BLaER1 treated with 17β-estradiol and CSF1 and Interleukin-3, amounts not matched to agents 10 nM and 100 nM (cell line): ENCODE measurements around the gene PITPNM3.
A peak's percentile ranks its signal among the peaks of the same experiment; 100 is the strongest.
"Not testable (repeated sequence)": the region's sequence is repeated elsewhere in the genome, so short reads cannot be mapped to it uniquely, and the experiment has no call there.

Experiments used
- H3K27ac ChIP-seq, 11 experiments: shearing (Covaris generic); formaldehyde crosslinking; 2 replicates each; pipeline ENCODE4 v1.8.1; 2022
- H3K27me3 ChIP-seq, 11 experiments: shearing (Covaris generic); formaldehyde crosslinking; 2 replicates each; pipeline ENCODE4 v1.8.1; 2022
- H3K36me3 ChIP-seq, 11 experiments: shearing (Covaris generic); formaldehyde crosslinking; 2 replicates each; pipeline ENCODE4 v1.8.1; 2022
- H3K4me1 ChIP-seq, 10 experiments: shearing (Covaris generic); formaldehyde crosslinking; 2 replicates each; pipeline ENCODE4 v1.8.1; 2022
- H3K4me2 ChIP-seq, 11 experiments: shearing (Covaris generic); formaldehyde crosslinking; 2 replicates each; pipeline ENCODE4 v1.8.1; 2022
- H3K4me3 ChIP-seq, 10 experiments: shearing (Covaris generic); formaldehyde crosslinking; 2 replicates each; pipeline ENCODE4 v1.8.1; 2022
- H3K9ac ChIP-seq, 11 experiments: shearing (Covaris generic); formaldehyde crosslinking; 2 replicates each; pipeline ENCODE4 v1.8.1; 2022
- H3K9me3 ChIP-seq, 11 experiments: shearing (Covaris generic); formaldehyde crosslinking; replicated peaks in 1 of 11; 2 replicates each; pipeline ENCODE4 v1.8.1; 2022
- H4K20me1 ChIP-seq, 11 experiments: shearing (Covaris generic); formaldehyde crosslinking; 2 replicates each; pipeline ENCODE4 v1.8.1; 2022
- Cebpa-rat ChIP-seq, 11 experiments: shearing (Covaris generic); IDR thresholded peaks; 2 replicates each; pipeline ENCODE4 v1.8.1; 2022

PITPNM3 gene

GRCh38 chr17:6491071-6491700 is 65.2 kb downstream of the PITPNM3 start:
- no peak for TF ChIP-seq Cebpa-rat (IDR thresholded peaks at IDR 0.05)
- Histone ChIP-seq H3K27ac (no peak overlapping the region), H3K4me2 (peak overlapping the region in 7 of 11 experiments; percentile 20 to 53 (median 46); a peak in 11 of 22 replicates)

GRCh38 chr17:6489016-6489550 is 67.3 kb downstream of the PITPNM3 start:
- no peak overlapping the region for H3K27ac ChIP-seq
- no peak overlapping the region for H3K4me3 ChIP-seq
- peak overlapping the region in 6 of 11 experiments; percentile 4 to 48 (median 18); a peak in 7 of 22 replicates for H3K4me2 ChIP-seq
- no peaks in the 10 kb centered on the region; a peak in 1 of 22 replicates for H4K20me1 ChIP-seq
- no peaks in the 10 kb centered on the region for H3K36me3 ChIP-seq
- TF ChIP-seq Cebpa-rat (IDR thresholded peaks at IDR 0.05) = no peak
- no peaks in the 10 kb centered on the region; a peak in 1 of 22 replicates for H3K27me3 ChIP-seq
- H3K9ac ChIP-seq = no peak overlapping the region
- no peaks in the 10 kb centered on the region for H3K9me3 ChIP-seq
- peaks cover 0 to 41% (median 33%) of the 10 kb centered on the region in 10 experiments; a peak in 15 of 20 replicates for H3K4me1 ChIP-seq

More at GRCh38 chr17:6491071-6491700, 65.2 kb downstream of the PITPNM3 start:
- Histone ChIP-seq H4K20me1 (peaks cover 0 to 11% (median 0%) of the 10 kb centered on the region in 11 experiments; a peak in 4 of 22 replicates), H3K4me1 (peaks cover 8 to 60% (median 49%) of the 10 kb centered on the region in 10 experiments), H3K36me3 (no peaks in the 10 kb centered on the region), H3K9ac (no peak overlapping the region), H3K9me3 (no peaks in the 10 kb centered on the region), H3K27me3 (peaks cover 0 to 13% (median 0%) of the 10 kb centered on the region in 11 experiments; a peak in 2 of 22 replicates), H3K4me3 (no peak overlapping the region)

GRCh38 chr17:6488008-6488539 is 68.3 kb downstream of the PITPNM3 start:
- H3K9ac ChIP-seq = no peak overlapping the region
- no peaks in the 10 kb centered on the region; a peak in 1 of 22 replicates for H3K27me3 ChIP-seq
- H3K9me3 ChIP-seq = no peaks in the 10 kb centered on the region

GRCh38 chr17:6487251-6488007 is 68.9 kb downstream of the PITPNM3 start:
- no peaks in the 10 kb centered on the region for H3K36me3 ChIP-seq
- no peaks in the 10 kb centered on the region; a peak in 1 of 22 replicates for H3K27me3 ChIP-seq
- H3K4me2 ChIP-seq = peak overlapping the region in 6 of 11 experiments; percentile 2 to 48 (median 20); a peak in 5 of 22 replicates
- no peaks in the 10 kb centered on the region for H3K9me3 ChIP-seq
- no peak for TF ChIP-seq Cebpa-rat (IDR thresholded peaks at IDR 0.05)
- peaks cover 0 to 41% (median 33%) of the 10 kb centered on the region in 10 experiments; a peak in 15 of 20 replicates for H3K4me1 ChIP-seq
- H3K27ac ChIP-seq = no peak overlapping the region
- no peak overlapping the region for H3K9ac ChIP-seq
- H4K20me1 ChIP-seq = peaks cover 0 to under 1% (median 0%) of the 10 kb centered on the region in 11 experiments; a peak in 1 of 22 replicates
- no peak overlapping the region for H3K4me3 ChIP-seq

More at GRCh38 chr17:6488008-6488539, 68.3 kb downstream of the PITPNM3 start:
- H3K4me2 ChIP-seq = peak overlapping the region in 6 of 11 experiments; percentile 2 to 48 (median 20); a peak in 8 of 22 replicates
- TF ChIP-seq Cebpa-rat (IDR thresholded peaks at IDR 0.05) = no peak
- no peak overlapping the region for H3K4me3 ChIP-seq
- no peaks in the 10 kb centered on the region for H3K36me3 ChIP-seq
- H4K20me1 ChIP-seq = no peaks in the 10 kb centered on the region; a peak in 1 of 22 replicates
- peaks cover 0 to 41% (median 33%) of the 10 kb centered on the region in 10 experiments; a peak in 15 of 20 replicates for H3K4me1 ChIP-seq
- H3K27ac ChIP-seq = no peak overlapping the region

GRCh38 chr17:6485646-6486412 is 70.5 kb downstream of the PITPNM3 start:
- Histone ChIP-seq H3K9ac (no peak overlapping the region), H3K4me1 (peaks cover 0 to 35% (median 26%) of the 10 kb centered on the region in 10 experiments; a peak in 13 of 20 replicates), H3K4me3 (no peak overlapping the region), H3K36me3 (no peaks in the 10 kb centered on the region), H3K4me2 (no peak overlapping the region), H3K27me3 (no peaks in the 10 kb centered on the region; a peak in 2 of 22 replicates), H4K20me1 (peaks cover 0 to 6% (median 0%) of the 10 kb centered on the region in 11 experiments; a peak in 3 of 22 replicates), H3K9me3 (no peaks in the 10 kb centered on the region), H3K27ac (no peak overlapping the region)
- TF ChIP-seq Cebpa-rat (IDR thresholded peaks at IDR 0.05) = no peak

- Histone ChIP-seq H3K27me3 (peaks cover 0 to 7% (median 0%) of the 10 kb centered on the region in 11 experiments; a peak in 2 of 22 replicates), H3K4me1 (peaks cover 0 to 17% (median 13%) of the 10 kb centered on the region in 10 experiments; a peak in 11 of 20 replicates), H3K4me2 (no peak overlapping the region), H3K36me3 (no peaks in the 10 kb centered on the region), H3K9ac (no peak overlapping the region), H3K4me3 (no peak overlapping the region), H4K20me1 (peaks cover 0 to 6% (median 0%) of the 10 kb centered on the region in 11 experiments; a peak in 4 of 22 replicates), H3K27ac (no peak overlapping the region), H3K9me3 (no peaks in the 10 kb centered on the region)
- no peak for TF ChIP-seq Cebpa-rat (IDR thresholded peaks at IDR 0.05)
Measured at GRCh38 chr17:6483507-6483906, 72.8 kb downstream of the PITPNM3 start.

- H3K36me3 ChIP-seq, H3K9ac ChIP-seq, H3K9me3 ChIP-seq, H3K27ac ChIP-seq, H3K4me2 ChIP-seq, H4K20me1 ChIP-seq, H3K27me3 ChIP-seq, H3K4me3 ChIP-seq: not testable (repeated sequence)
- peaks cover 0 to 10% (median 7%) of the 10 kb centered on the region in 10 experiments; a peak in 8 of 20 replicates for H3K4me1 ChIP-seq
Measured at GRCh38 chr17:6482796-6483195, 73.6 kb downstream of the PITPNM3 start.

GRCh38 chr17:6482105-6482455 is 74.3 kb downstream of the PITPNM3 start:
- Histone ChIP-seq H3K4me1 (peaks cover 0 to 6% (median under 1%) of the 10 kb centered on the region in 10 experiments; a peak in 5 of 20 replicates), H3K36me3 (no peaks in the 10 kb centered on the region), H3K27ac (no peak overlapping the region), H3K9me3 (no peaks in the 10 kb centered on the region), H3K27me3 (peaks cover 0 to 7% (median 0%) of the 10 kb centered on the region in 11 experiments; a peak in 2 of 22 replicates), H3K4me3 (no peak overlapping the region), H3K9ac (no peak overlapping the region), H4K20me1 (peaks cover 0 to 6% (median 0%) of the 10 kb centered on the region in 11 experiments; a peak in 4 of 22 replicates), H3K4me2 (no peak overlapping the region)
- no peak for TF ChIP-seq Cebpa-rat (IDR thresholded peaks at IDR 0.05)
